HFFc6 (cell line): Measurements from ENCODE around the gene BYSL. TPM values are rescaled to one million over a fixed set of nuclear protein-coding genes. Genes with fewer than 3 reads are reported as not detected.

Experiments
- DNase-seq: peaks from one replicate; pipeline ENCODE4 v3.0.0-alpha.2; 2018
- H3K27ac Mint-ChIP-seq: 2 replicates; pipeline ENCODE4 v1.8.0; 2020; ENCODE audit warnings: mild to moderate bottlenecking, mixed read lengths
- H3K27me3 Mint-ChIP-seq: 2 replicates; pipeline ENCODE4 v1.8.0; 2021; ENCODE audit warnings: mild to moderate bottlenecking, moderate library complexity, mixed read lengths; ENCODE audit not compliant: insufficient read depth
- H3K36me3 Mint-ChIP-seq: 2 replicates; pipeline ENCODE4 v1.8.0; 2021; ENCODE audit warnings: low read depth, mixed read lengths
- H3K4me1 Mint-ChIP-seq: 2 replicates; pipeline ENCODE4 v1.8.0; 2020; ENCODE audit warnings: low read depth, mixed read lengths
- H3K4me3 Mint-ChIP-seq: 2 replicates; pipeline ENCODE4 v1.8.0; 2020; ENCODE audit warnings: mild to moderate bottlenecking, moderate library complexity, mixed read lengths
- H3K9me3 Mint-ChIP-seq: 2 replicates; pipeline ENCODE4 v1.8.0; 2020; ENCODE audit warnings: mild to moderate bottlenecking, mixed read lengths
- CTCF ChIP-seq: fragments of 200-600 bp; sonication (generic); IDR thresholded peaks from 2 replicates; pipeline ENCODE4 v1.5.0; 2021; ENCODE audit warnings: antibody characterized with exemption, mild to moderate bottlenecking
- total RNA-seq, 6 experiments: library from RNA; stranded (reverse); fragmentation: NEBNext Ultra II Directional; extraction: Animal tissue kit (Norgen Biotek cat#: 25700); gene quantifications; 2 replicates in 1 of 6; 3 replicates in 5 of 6; pipeline ENCODE4 v1.2.3, GENCODE V29; 2021

BYSL gene
- total RNA-seq, 6 experiments from 2014 or later: 32.3 to 44.3 (median 33.5) TPM

- Mint-ChIP-seq H3K27me3 (no peaks in the 10 kb centered on the region; the same call in 1 of the 2 replicates), H3K4me1 (peaks cover 28% of the 10 kb centered on the region), H3K36me3 (no peaks in the 10 kb centered on the region), H3K27ac (peak overlapping the region; percentile 55), H3K4me3 (peak overlapping the region; percentile 67), H3K9me3 (no peaks in the 10 kb centered on the region)
- no peak for TF ChIP-seq CTCF
- peak; percentile 52 for DNase-seq
These were observed 43.1 kb upstream of the BYSL start for GRCh38 chr6:41878246-41878645.

- peak overlapping the region; percentile 55 for H3K27ac Mint-ChIP-seq
- DNase-seq: peak; percentile 73
These were observed 42.3 kb upstream of the BYSL start for GRCh38 chr6:41878961-41879405.

GRCh38 chr6:41881506-41881905, 39.8 kb upstream of the BYSL start:
- H3K27ac Mint-ChIP-seq: no peak overlapping the region
- peaks cover 28% of the 10 kb centered on the region for H3K4me1 Mint-ChIP-seq
- no peak overlapping the region for H3K4me3 Mint-ChIP-seq
- TF ChIP-seq CTCF: no peak
- H3K27me3 Mint-ChIP-seq: no peaks in the 10 kb centered on the region; the same call in 1 of the 2 replicates
- no peaks in the 10 kb centered on the region for H3K9me3 Mint-ChIP-seq
- no peaks in the 10 kb centered on the region for H3K36me3 Mint-ChIP-seq
- DNase-seq: no peak

More at GRCh38 chr6:41878961-41879405, 42.3 kb upstream of the BYSL start:
- H3K9me3 Mint-ChIP-seq: no peaks in the 10 kb centered on the region
- H3K27me3 Mint-ChIP-seq: no peaks in the 10 kb centered on the region; the same call in 1 of the 2 replicates
- H3K4me3 Mint-ChIP-seq: peak overlapping the region; percentile 67
- no peak for TF ChIP-seq CTCF
- H3K36me3 Mint-ChIP-seq: no peaks in the 10 kb centered on the region
- H3K4me1 Mint-ChIP-seq: peaks cover 28% of the 10 kb centered on the region

- Mint-ChIP-seq H3K4me1 (peaks cover 14% of the 10 kb centered on the region), H3K36me3 (no peaks in the 10 kb centered on the region), H3K27me3 (no peaks in the 10 kb centered on the region), H3K9me3 (no peaks in the 10 kb centered on the region), H3K4me3 (no peak overlapping the region), H3K27ac (no peak overlapping the region)
- TF ChIP-seq CTCF: no peak
- DNase-seq: no peak
These were observed 36.3 kb upstream of the BYSL start for GRCh38 chr6:41884957-41885356.

GRCh38 chr6:41885930-41886329, 35.4 kb upstream of the BYSL start:
- no peaks in the 10 kb centered on the region for H3K27me3 Mint-ChIP-seq
- no peaks in the 10 kb centered on the region for H3K9me3 Mint-ChIP-seq
- no peaks in the 10 kb centered on the region for H3K36me3 Mint-ChIP-seq
- H3K27ac Mint-ChIP-seq: no peak overlapping the region
- H3K4me3 Mint-ChIP-seq: no peak overlapping the region
- TF ChIP-seq CTCF: no peak
- peaks cover 10% of the 10 kb centered on the region; the same call in 1 of the 2 replicates for H3K4me1 Mint-ChIP-seq
- DNase-seq: no peak
